ENCODE data around the gene THBS1. TPM values are rescaled to one million over a fixed set of nuclear protein-coding genes. Genes with fewer than 3 reads are reported as not detected.

THBS1 gene
- total RNA-seq, 1 experiment from 2014 or later, result 278 TPM

DNA sequence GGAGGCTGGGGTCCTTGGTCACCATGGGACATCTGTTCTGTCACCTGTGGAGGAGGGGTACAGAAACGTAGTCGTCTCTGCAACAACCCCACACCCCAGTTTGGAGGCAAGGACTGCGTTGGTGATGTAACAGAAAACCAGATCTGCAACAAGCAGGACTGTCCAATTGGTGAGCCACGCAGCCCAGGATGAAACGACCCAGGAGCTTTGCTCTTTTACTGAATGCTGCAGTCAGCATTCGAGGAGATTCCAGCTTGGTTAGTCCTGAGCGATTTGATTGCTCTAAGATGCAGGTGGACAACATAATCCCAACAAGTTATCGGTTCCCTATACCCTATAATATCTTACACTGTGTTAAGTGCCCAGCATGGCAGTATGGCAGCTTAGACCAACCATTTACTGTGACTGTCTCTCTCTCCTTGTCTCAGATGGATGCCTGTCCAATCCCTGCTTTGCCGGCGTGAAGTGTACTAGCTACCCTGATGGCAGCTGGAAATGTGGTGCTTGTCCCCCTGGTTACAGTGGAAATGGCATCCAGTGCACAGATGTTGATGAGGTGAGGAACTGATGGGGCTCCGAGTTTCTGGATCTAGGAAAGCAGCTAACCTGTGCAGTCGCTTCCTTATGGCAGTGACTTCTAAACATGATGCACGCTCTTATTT lies 7.8 kb downstream of the THBS1 start:
- no peak for DNase-seq (ENCODE audit: low spot score)

DNA sequence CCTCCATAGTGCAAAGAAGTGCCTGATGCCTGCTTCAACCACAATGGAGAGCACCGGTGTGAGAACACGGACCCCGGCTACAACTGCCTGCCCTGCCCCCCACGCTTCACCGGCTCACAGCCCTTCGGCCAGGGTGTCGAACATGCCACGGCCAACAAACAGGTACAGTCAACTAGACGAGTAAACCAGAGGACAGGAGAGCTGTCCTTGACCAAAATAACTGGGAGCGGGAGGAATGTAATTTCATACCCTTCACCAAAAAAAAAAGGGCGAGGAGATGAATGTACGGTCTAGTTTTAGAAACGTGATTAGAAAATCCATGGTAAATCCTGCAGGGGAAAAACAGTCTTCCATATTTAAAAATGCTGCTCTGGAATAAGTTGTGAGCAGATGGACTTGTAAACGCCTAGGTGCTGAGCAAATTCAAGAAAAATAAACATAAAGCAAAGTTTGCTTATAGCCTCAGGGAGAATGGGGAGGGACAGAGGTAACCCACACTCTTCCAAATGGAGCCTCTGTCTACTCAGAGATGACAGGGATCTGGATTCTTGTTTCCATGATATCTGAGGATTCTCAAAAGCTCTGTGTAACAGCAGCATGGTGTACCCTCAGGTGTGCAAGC lies 8.4 kb downstream of the THBS1 start:
- DNase-seq (ENCODE audit: low spot score), result no peak

GRCh38 chr15:39589815-39590644 lies 9.2 kb downstream of the THBS1 start:
- DNase-seq (ENCODE audit: low spot score), result no peak

GRCh38 chr15:39591141-39591895 lies 10.4 kb downstream of the THBS1 start:
- DNase-seq (ENCODE audit: low spot score), result no peak

DNA sequence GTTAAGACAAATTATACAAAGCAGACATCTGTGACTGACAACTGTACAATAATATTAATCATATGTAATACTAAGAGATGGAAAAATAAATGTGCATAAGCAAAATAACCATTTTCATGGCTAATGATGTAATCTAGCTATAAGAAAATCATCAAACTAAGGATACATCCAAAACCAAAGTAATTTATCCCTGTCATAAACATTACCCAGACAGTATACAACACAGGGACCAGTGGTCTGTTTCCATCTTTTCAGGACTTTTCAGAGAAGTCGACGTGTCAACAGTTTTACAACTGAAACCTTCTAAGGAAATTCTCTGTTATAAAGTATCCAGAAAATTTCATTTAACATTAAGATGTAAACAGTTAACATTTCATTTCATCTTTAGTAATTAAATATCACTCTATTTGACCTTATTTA lies 11.0 kb downstream of the THBS1 start:
- no peak for DNase-seq (ENCODE audit: low spot score)

- DNase-seq (ENCODE audit: low spot score), result no peak
These were observed 11.6 kb downstream of the THBS1 start for GRCh38 chr15:39592500-39592899.

DNA sequence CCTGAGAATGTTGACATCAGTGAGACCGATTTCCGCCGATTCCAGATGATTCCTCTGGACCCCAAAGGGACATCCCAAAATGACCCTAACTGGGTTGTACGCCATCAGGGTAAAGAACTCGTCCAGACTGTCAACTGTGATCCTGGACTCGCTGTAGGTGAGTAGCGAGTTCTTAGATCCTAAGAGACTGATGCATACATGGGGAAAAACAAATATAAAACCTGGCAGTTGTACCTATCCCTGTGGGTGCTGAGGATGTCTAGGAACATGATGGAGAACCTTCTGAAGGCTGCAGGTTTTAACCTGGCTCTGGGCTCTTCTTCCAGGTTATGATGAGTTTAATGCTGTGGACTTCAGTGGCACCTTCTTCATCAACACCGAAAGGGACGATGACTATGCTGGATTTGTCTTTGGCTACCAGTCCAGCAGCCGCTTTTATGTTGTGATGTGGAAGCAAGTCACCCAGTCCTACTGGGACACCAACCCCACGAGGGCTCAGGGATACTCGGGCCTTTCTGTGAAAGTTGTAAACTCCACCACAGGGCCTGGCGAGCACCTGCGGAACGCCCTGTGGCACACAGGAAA lies 12.3 kb downstream of the THBS1 start:
- no peak for DNase-seq (ENCODE audit: low spot score)

- DNase-seq (ENCODE audit: low spot score), result no peak
These were observed 13.0 kb downstream of the THBS1 start for GRCh38 chr15:39593656-39594445.

DNA sequence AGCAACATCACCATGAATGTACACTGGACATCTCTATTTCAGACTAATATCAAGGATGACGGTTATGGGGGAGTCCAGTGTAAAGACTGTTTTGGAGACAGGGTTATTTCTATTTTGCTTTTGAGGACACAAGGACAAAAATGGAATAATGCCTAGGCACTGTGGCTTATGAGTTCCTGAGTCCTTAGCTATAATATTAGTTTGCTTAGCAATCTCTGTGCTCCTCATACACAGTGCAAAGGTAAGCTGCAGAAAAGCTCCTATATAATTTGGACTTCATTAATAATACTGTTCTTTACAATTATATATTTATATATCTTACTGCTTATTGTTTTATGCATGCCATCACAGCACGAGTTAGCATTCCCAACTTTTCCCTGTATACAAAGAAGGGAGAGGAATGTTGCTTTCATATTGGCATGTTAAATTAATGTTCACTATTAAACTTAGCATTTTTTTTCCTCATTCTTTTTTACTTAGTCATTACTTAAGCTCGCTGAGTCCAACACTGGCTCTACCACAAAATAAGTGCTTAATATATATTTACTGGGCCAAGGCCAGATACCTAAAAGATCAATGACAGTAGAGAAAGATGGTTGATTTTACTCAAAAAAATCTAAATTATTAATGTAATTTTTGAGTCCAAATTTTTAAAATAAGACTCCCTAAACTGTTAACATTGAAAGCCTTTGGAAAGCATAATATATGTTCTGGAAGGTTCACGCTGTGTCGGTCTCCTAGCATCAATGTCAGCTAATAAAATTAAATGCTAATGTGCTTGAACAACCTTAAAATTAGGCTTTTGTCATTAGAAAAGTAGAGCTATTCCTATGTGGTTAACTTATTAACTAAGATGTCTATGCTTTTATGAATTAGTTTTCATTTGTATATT lies 13.8 kb downstream of the THBS1 start:
- no peak for DNase-seq (ENCODE audit: low spot score)

GRCh38 chr15:39595338-39596221 lies 14.7 kb downstream of the THBS1 start:
- DNase-seq (ENCODE audit: low spot score), result no peak

GRCh38 chr15:39596358-39597051 lies 15.6 kb downstream of the THBS1 start:
- DNase-seq (ENCODE audit: low spot score), result no peak

- DNase-seq (ENCODE audit: low spot score), result no peak
These were observed 16.5 kb downstream of the THBS1 start for GRCh38 chr15:39597336-39597735.

GRCh38 chr15:39597751-39598185 lies 16.9 kb downstream of the THBS1 start:
- DNase-seq (ENCODE audit: low spot score), result no peak

- no peak for DNase-seq (ENCODE audit: low spot score)
These were observed 17.4 kb downstream of the THBS1 start for GRCh38 chr15:39598186-39598850.

- no peak for DNase-seq (ENCODE audit: low spot score)
These were observed 18.3 kb downstream of the THBS1 start for GRCh38 chr15:39598958-39599845.

DNA sequence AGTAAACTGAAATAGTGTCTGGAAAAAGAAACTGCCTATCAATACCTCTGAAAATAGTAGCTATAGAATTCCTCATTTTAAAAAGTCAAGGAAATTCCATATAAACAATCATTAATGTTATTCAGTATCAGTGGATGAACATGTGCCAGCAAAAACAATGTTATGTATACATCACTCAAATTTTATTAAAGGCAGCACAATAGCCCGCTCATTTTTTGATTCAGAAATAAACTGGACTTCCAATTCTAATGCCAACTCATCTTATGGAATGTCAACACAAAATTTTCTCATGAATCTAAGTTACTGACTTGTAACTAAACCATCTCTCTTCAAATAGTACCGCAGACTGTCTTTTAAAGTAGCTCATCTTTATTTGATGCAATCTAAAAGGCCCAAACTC lies 19.0 kb downstream of the THBS1 start:
- no peak for DNase-seq (ENCODE audit: low spot score)

DNA sequence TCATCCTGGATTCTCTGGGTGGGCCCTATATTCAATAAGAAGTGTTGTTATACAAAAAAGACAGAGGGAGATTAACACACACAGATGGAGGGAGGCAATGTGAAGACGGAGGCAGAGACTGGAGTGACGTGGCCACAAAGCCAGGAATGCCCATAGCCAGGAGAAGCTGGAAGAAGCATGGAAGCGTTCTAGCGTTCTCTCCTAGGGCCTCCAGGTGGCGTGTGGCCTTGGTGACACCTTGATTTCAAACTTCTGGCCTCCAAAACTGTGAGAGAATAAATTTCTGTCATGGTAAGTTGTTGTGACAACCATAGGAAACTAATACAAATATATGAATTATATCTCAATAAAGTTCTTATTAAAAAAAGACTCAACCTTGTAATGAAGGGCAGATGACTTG lies 21.3 kb downstream of the THBS1 start:
- DNase-seq (ENCODE audit: low spot score), result no peak

All from H4 (cell line).